ENCODE results near the gene KRTAP5-4.

KRTAP5-4 gene

GRCh38 chr11:1572197-1573076 is 49.5 kb downstream of the KRTAP5-4 start, which contains the start of gene DUSP8:
Gene DUSP8, minus strand, starts transcription at chr11:1572271. Its CDS starts 6,445 bp downstream, at chr11:1565826.
- peak; percentile 66 for DNase-seq (ENCODE audit: low read depth)

- DNase-seq (ENCODE audit: low read depth): no peak
These were observed 50.2 kb downstream of the KRTAP5-4 start for GRCh38 chr11:1571760-1572196.

Measured in amniotic epithelial cell (primary cell).